ENCODE data around the gene LTF. TPM values are rescaled to one million over a fixed set of nuclear protein-coding genes. Genes with fewer than 3 reads are reported as not detected.

The LTF gene
- total and polyA plus RNA-seq, 9 of the 15 experiments (the other 6 are each of a cell fraction or from before 2014, with no cell fraction given), result 0.07 TPM; not detected in 8

GRCh38 chr3:46488735-46489361, 24.1 kb upstream of the LTF start (continued):
- TF ChIP-seq ZBTB7A (IDR thresholded peaks at IDR 0.05; ENCODE audit: borderline replicate concordance, control insufficient read depth, low read depth, low read length), result no peak
- TF ChIP-seq E2F6 (IDR thresholded peaks at IDR 0.05; ENCODE audit: borderline replicate concordance in 1 of 2, extremely low read depth in 1 of 2, insufficient read depth in 1 of 2, insufficient read length in 1 of 2, low read depth in 1 of 2, low read length in 1 of 2, poor library complexity in 1 of 2, severe bottlenecking in 1 of 2), result peak; percentile 53 to 67
- TF ChIP-seq HES1 (IDR thresholded peaks at IDR 0.05; ENCODE audit: low read depth), result no peak
- TF ChIP-seq ZNF444 (CRISPR knock-in tag; IDR thresholded peaks at IDR 0.05), result no peak
- no peak for TF ChIP-seq CCNT2 (IDR thresholded peaks at IDR 0.05; ENCODE audit: borderline replicate concordance, extremely low read depth, insufficient read length, low read depth, low read length)
- TF ChIP-seq, protein P1, sequence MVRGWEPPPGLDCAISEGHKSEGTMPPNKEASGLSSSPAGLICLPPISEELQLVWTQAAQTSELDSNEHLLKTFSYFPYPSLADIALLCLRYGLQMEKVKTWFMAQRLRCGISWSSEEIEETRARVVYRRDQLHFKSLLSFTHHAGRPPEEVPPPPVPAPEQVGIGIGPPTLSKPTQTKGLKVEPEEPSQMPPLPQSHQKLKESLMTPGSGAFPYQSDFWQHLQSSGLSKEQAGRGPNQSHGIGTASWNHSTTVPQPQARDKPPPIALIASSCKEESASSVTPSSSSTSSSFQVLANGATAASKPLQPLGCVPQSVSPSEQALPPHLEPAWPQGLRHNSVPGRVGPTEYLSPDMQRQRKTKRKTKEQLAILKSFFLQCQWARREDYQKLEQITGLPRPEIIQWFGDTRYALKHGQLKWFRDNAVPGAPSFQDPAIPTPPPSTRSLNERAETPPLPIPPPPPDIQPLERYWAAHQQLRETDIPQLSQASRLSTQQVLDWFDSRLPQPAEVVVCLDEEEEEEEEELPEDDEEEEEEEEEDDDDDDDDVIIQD (CRISPR knock-in tag; IDR thresholded peaks at IDR 0.05), result no peak
- peak; percentile 77; the same call in 1 of the 2 replicates for TF ChIP-seq ZNF24 (IDR thresholded peaks at IDR 0.05)
- TF ChIP-seq ZNF311 (CRISPR knock-in tag; IDR thresholded peaks at IDR 0.05), result no peak
- no peak for TF ChIP-seq CSDE1 (IDR thresholded peaks at IDR 0.05)
- no peak for TF ChIP-seq ZNF174 (CRISPR knock-in tag; IDR thresholded peaks at IDR 0.05)
- no peak for TF ChIP-seq RBM14 (IDR thresholded peaks at IDR 0.05; ENCODE audit: borderline replicate concordance, insufficient read depth, low read depth, low read length)
- no peak for TF ChIP-seq TAF15 (IDR thresholded peaks at IDR 0.05; ENCODE audit: low read depth, low read length)
- no peak for TF ChIP-seq THRA (IDR thresholded peaks at IDR 0.05)
- no peak for TF ChIP-seq MBD1 (CRISPR knock-in tag; IDR thresholded peaks at IDR 0.05)
- no peak for TF ChIP-seq ZFPM2 (CRISPR knock-in tag; IDR thresholded peaks at IDR 0.05)
- TF ChIP-seq ZNF133 (CRISPR knock-in tag; IDR thresholded peaks at IDR 0.05), result no peak
- TF ChIP-seq PHF20 (IDR thresholded peaks at IDR 0.05; ENCODE audit: partially characterized antibody), result no peak
- TF ChIP-seq, protein P2, sequence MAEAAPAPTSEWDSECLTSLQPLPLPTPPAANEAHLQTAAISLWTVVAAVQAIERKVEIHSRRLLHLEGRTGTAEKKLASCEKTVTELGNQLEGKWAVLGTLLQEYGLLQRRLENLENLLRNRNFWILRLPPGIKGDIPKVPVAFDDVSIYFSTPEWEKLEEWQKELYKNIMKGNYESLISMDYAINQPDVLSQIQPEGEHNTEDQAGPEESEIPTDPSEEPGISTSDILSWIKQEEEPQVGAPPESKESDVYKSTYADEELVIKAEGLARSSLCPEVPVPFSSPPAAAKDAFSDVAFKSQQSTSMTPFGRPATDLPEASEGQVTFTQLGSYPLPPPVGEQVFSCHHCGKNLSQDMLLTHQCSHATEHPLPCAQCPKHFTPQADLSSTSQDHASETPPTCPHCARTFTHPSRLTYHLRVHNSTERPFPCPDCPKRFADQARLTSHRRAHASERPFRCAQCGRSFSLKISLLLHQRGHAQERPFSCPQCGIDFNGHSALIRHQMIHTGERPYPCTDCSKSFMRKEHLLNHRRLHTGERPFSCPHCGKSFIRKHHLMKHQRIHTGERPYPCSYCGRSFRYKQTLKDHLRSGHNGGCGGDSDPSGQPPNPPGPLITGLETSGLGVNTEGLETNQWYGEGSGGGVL (CRISPR knock-in tag; IDR thresholded peaks at IDR 0.05), result no peak
- TF ChIP-seq DPF2 (IDR thresholded peaks at IDR 0.05), result peak; percentile 46; the same call in 1 of the 2 replicates
- TF ChIP-seq STAT5B (CRISPR knock-in tag; IDR thresholded peaks at IDR 0.05), result no peak

All from K562 (cell line).